Fibroblast of pulmonary artery (primary cell): ENCODE results near the gene SF3B2.
A peak's percentile ranks its signal among the peaks of the same experiment; 100 is the strongest.
"Not testable (repeated sequence)": the region's sequence is repeated elsewhere in the genome, so short reads cannot be mapped to it uniquely, and the experiment has no call there.

Experiments used
- DNase-seq: peaks from one replicate; pipeline ENCODE4 v3.0.0-alpha.2; 2010; ENCODE audit warnings: low read depth
- H3K4me3 ChIP-seq: replicated peaks from 2 replicates; pipeline ENCODE4 v1.5.1; 2011; ENCODE audit warnings: low read depth, mild to moderate bottlenecking, control low read depth, low read length, moderate library complexity
- CTCF ChIP-seq: IDR thresholded peaks from 2 replicates; pipeline ENCODE4 v1.5.1; 2011; ENCODE audit warnings: mild to moderate bottlenecking, control low read depth, low read length, inconsistent platforms; ENCODE audit errors: missing control alignments

The SF3B2 gene

DNA sequence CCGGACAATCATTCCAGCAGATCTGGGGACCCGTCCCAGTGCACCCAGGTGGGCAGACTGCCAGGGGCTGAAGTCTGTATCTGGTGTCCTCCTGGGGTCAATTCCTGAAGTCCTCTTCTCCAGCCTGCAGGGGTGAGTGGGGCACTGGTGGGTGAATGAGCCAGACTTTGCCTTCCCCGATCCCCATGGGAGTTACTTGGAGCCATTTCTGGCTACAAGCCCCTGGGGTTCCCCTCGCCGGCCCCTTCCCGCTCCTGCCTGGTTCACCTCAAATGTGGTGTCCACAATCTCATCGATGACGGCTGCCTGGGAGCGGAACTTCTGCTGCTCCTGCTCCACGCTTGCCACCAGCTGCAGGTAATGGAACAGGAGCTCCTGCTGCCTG, 35.4 kb upstream of the SF3B2 start:
- no peak for DNase-seq
- TF ChIP-seq CTCF, result no peak

GRCh38 chr11:66017321-66017720, 34.8 kb upstream of the SF3B2 start:
- no peak for DNase-seq
- TF ChIP-seq CTCF, result no peak
- H3K4me3 ChIP-seq, result no peak overlapping the region

More for the DNA sequence above, 35.4 kb upstream of the SF3B2 start:
- no peak overlapping the region for H3K4me3 ChIP-seq

GRCh38 chr11:66020212-66020611, 32.0 kb upstream of the SF3B2 start:
- H3K4me3 ChIP-seq, result no peak overlapping the region
- no peak for DNase-seq
- TF ChIP-seq CTCF, result no peak

DNA sequence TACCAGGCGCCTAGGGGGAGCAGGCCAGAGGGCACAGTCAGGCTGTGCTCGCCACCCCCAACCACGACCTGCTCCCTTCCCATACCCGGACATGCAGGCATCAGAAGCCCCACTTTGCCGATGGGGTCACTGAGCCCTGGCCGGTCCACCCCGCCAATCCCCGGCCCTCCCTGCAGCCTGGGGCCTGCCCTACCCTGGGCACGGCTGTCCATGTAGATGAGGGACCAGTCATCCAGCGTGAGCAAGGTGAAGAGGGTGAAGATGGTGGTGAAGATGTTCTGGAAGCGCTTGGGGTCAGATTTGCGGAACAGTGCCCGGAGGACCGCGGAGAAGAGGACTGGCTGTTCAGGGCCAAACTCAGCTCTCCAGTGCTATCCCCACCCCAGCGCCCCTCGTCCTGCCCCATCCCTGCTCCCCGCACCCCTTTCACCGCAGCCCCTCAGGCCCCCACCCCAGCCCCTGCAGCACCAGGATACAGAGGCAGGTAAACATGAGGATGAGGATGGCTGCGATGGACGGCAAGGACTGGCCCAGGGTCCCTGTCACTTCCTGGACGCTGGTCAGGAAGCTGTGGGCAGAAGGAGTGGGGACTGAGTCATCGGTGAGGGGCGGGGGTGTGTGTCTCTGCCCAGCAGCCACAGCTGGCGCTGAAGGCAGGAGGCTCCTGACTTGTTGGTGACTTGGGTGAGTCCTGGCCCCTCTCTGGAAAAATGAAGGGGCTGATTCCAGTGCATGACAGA, 31.4 kb upstream of the SF3B2 start:
- no peak for TF ChIP-seq CTCF
- DNase-seq, result peak; percentile 66
- H3K4me3 ChIP-seq, result no peak overlapping the region

DNA sequence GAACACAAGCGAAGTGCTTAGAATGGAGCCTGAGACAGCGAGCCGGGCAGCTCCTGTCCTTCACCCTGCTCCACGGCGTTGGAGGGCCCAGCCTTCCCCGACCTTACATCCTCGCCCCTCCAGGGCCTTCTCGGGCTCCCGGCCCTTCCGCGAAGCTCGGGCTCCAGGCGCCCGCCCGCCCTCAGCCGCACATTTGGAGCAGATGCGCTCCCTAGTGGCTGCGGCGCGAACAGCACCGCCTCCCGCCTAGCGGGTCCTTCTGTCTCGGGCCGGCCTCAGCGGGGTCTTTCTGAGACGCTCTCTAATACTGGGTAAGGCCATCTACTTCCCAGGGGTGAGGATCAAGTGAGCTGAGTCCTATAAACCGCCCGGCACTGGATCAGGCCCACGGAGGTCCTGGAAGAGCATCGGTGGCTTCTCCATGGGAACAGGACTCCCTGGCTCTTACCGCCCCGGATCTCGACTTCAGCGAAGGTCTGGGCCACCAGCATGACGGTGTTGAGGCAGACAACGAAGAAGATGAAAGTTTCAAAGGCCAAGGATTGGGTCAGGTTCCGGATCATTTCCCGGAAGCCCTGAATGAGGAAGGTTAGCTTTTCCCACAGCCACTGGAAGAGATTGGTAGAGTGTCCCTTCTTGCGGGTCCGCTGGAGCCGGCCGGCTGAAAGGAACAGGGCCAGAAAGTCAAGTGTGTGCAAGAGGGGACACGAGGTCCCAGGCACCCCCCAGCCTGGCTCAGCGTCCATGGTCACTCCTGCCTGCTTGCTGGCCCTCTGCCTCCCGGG, 29.6 kb upstream of the SF3B2 start:
- peak; percentile 62 for DNase-seq
- H3K4me3 ChIP-seq, result no peak overlapping the region
- peak; percentile 72 for TF ChIP-seq CTCF

DNA sequence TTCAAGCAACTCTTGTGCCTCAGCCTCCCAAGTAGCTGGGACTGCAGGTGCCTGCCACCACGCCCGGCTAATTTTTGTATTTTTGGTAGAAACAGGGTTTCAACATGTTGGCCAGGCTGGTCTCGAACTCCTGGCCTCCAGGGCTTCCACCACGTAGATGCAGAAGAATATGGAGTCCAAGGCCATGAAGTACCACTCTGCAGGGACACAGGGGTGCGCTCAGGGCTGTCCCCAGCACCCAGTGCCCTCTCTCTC, 29.1 kb upstream of the SF3B2 start:
- DNase-seq, H3K4me3 ChIP-seq: not testable (repeated sequence)

- DNase-seq, result no peak
- H3K4me3 ChIP-seq, result no peak within 1 kb of the TSS
- TF ChIP-seq CTCF, result no peak
These were observed 26.1 kb upstream of the SF3B2 start, which contains the start of gene CATSPER1 for GRCh38 chr11:66026017-66026529. TSS of gene CATSPER1 (minus strand) at chr11:66026479. CDS start at chr11:66026379, 100 bp downstream.
